GM12878 (cell line): Measurements from ENCODE around the gene PLCB2. TPM values are rescaled to one million over a fixed set of nuclear protein-coding genes. Genes with fewer than 3 reads are reported as not detected.

Experiments used
- ATAC-seq: fragments of 200-7000 bp; cut with Tn5 transposase; 3 replicates; pipeline ENCODE4 v1.9.1; 2020; ENCODE audit warnings: mild to moderate bottlenecking, moderate library complexity
- BruUV-seq: library from RNA; stranded (reverse); fragments of 400-500 nt; replicated peaks from 2 replicates; lab custom pipeline; 2021; lab: Mats Ljungman, UMichigan
- CTCF ChIA-PET: fragments of 300-600 bp; sonication (Branson Sonifier 250); formaldehyde crosslinking; extraction: SDS; loops from one replicate; lab custom pipeline; 2021; ENCODE audit warnings: inconsistent platforms; lab: Yijun Ruan, JAX
- POLR2A ChIA-PET: fragments of 350-600 bp; formaldehyde crosslinking; extraction: SDS; loops from one replicate; lab custom pipeline; 2021; ENCODE audit warnings: inconsistent platforms; lab: Charles Lee
- RAD21 ChIA-PET: fragments of 300-600 bp; sonication (Branson Sonifier 250); formaldehyde crosslinking; loops from one replicate; lab custom pipeline; 2023; ENCODE audit warnings: antibody characterized with exemption; ENCODE audit not compliant: unreplicated experiment; lab: Charles Lee
- SMC1A ChIA-PET: fragments of 300-600 bp; sonication (Branson Sonifier 250); formaldehyde crosslinking; loops from one replicate; lab custom pipeline; 2023; ENCODE audit not compliant: unreplicated experiment, uncharacterized antibody; lab: Charles Lee
- DNase-seq: peaks from one replicate; pipeline ENCODE4 v3.0.0-alpha.2; 2011; ENCODE audit warnings: low read depth, low spot score
- FAIRE-seq: peaks from 3 replicates; lab custom pipeline; 2011; peaks lifted over from hg19 to GRCh38; lab: Jason Lieb, UNC
- H2AFZ ChIP-seq: 2 replicates; pipeline ENCODE4 v1.6.0; 2011; ENCODE audit warnings: low read depth, low read length, control low read depth; ENCODE audit not compliant: control insufficient read depth
- H3K27ac ChIP-seq: 2 replicates; pipeline ENCODE4 v1.5.1; 2011; ENCODE audit warnings: control low read depth; ENCODE audit not compliant: control insufficient read depth, insufficient read depth
- H3K27me3 ChIP-seq, 2 experiments: replicated peaks in 1 of 2; 2 replicates each; pipeline versions ENCODE4 v1.6.0 to v1.6.1; 2011; ENCODE audit warnings: low read length in 1 of 2; ENCODE audit not compliant: control insufficient read depth in 2 of 2, insufficient read depth in 2 of 2
- H3K36me3 ChIP-seq, 2 experiments: 2 replicates each; pipeline ENCODE4 v1.5.1; 2011; ENCODE audit warnings: low read length in 1 of 2; ENCODE audit not compliant: control insufficient read depth in 2 of 2, insufficient read depth in 2 of 2
- H3K4me1 ChIP-seq: 2 replicates; pipeline ENCODE4 v1.6.1; 2011; ENCODE audit warnings: mild to moderate bottlenecking, low read length, moderate library complexity, mixed read lengths; ENCODE audit not compliant: control insufficient read depth, insufficient read depth
- H3K4me2 ChIP-seq: 2 replicates; pipeline ENCODE4 v1.6.0; 2011; ENCODE audit warnings: control low read depth; ENCODE audit not compliant: control insufficient read depth, insufficient read depth
- H3K4me3 ChIP-seq: fragments of 200-600 bp; sonication (generic); 2 replicates; pipeline ENCODE4 v1.5.1; 2016
- H3K79me2 ChIP-seq: 2 replicates; pipeline ENCODE4 v1.6.0; 2011; ENCODE audit warnings: low read length; ENCODE audit not compliant: control insufficient read depth, insufficient read depth
- H3K9ac ChIP-seq: 2 replicates; pipeline ENCODE4 v1.8.0; 2011; ENCODE audit warnings: low read length, control low read depth, mixed read lengths; ENCODE audit not compliant: control insufficient read depth, insufficient read depth
- H3K9me3 ChIP-seq: replicated peaks from 3 replicates; pipeline ENCODE4 v1.5.1; 2011; ENCODE audit warnings: mild to moderate bottlenecking, low read length; ENCODE audit not compliant: control insufficient read depth, insufficient read depth
- H4K20me1 ChIP-seq: 2 replicates; pipeline ENCODE4 v1.6.0; 2011; ENCODE audit not compliant: control insufficient read depth, insufficient read depth
- CEBPB ChIP-seq, 2 experiments: fragments of 150-350 bp in 1 of 2; IDR thresholded peaks; 2 replicates each; pipeline ENCODE4 v1.6.1; 2012 to 2014; ENCODE audit warnings: low read depth in 2 of 2, low read length in 2 of 2, borderline replicate concordance in 1 of 2, inconsistent platforms in 1 of 2
- CHD1 ChIP-seq: IDR thresholded peaks from 2 replicates; pipeline ENCODE4 v1.6.1; 2012; ENCODE audit warnings: low read depth, low read length, improper control_type of control experiment
- CHD4 ChIP-seq: fragments of 200-600 bp; sonication (generic); IDR thresholded peaks from 2 replicates; pipeline ENCODE4 v1.6.1; 2016; ENCODE audit warnings: mild to moderate bottlenecking
- E4F1 ChIP-seq: fragments of 450-650 bp; IDR thresholded peaks from 2 replicates; pipeline ENCODE4 v1.6.1; 2018; ENCODE audit warnings: borderline replicate concordance, mild to moderate bottlenecking; ENCODE audit not compliant: partially characterized antibody
- EED ChIP-seq: sonication (generic); IDR thresholded peaks from 2 replicates; pipeline ENCODE4 v1.6.1; 2016; ENCODE audit warnings: antibody characterized with exemption, low read depth
- NR2C1 ChIP-seq: fragments of 450-650 bp; IDR thresholded peaks from 2 replicates; pipeline ENCODE4 v1.6.1; 2017; ENCODE audit warnings: antibody characterized with exemption, mild to moderate bottlenecking, moderate library complexity
- RAD51 ChIP-seq: fragments of 450-650 bp; IDR thresholded peaks from 2 replicates; pipeline ENCODE4 v1.6.1; 2016; ENCODE audit warnings: moderate library complexity, mild to moderate bottlenecking, inconsistent platforms
- RELA ChIP-seq: fragments of 450-650 bp; IDR thresholded peaks from 2 replicates; pipeline ENCODE4 v1.8.0; 2014; ENCODE audit warnings: borderline replicate concordance; ENCODE audit not compliant: partially characterized antibody
- SIN3A ChIP-seq: IDR thresholded peaks from 2 replicates; pipeline ENCODE4 v1.6.1; 2012; ENCODE audit warnings: low read depth, low read length, improper control_type of control experiment
- SMC3 ChIP-seq: IDR thresholded peaks from 2 replicates; pipeline ENCODE4 v1.6.1; 2011; ENCODE audit warnings: low read length, improper control_type of control experiment, borderline replicate concordance
- STAT1 ChIP-seq: fragments of 450-650 bp; conservative IDR thresholded peaks from 2 replicates; pipeline ENCODE4 v1.6.1; 2014; ENCODE audit warnings: antibody characterized with exemption, mild to moderate bottlenecking
- ZNF384 ChIP-seq: IDR thresholded peaks from 2 replicates; pipeline ENCODE4 v1.6.1; 2012; ENCODE audit warnings: low read depth, mild to moderate bottlenecking, low read length, improper control_type of control experiment, borderline replicate concordance
- WGBS: methylation state at CpG from one replicate; pipeline ENCODE4 v1.1.6; 2016; ENCODE audit warnings: low lambda C conversion rate; ENCODE audit not compliant: insufficient replicate concordance, insufficient coverage; ENCODE audit errors: missing lambda C conversion rate; 5-methylcytosine and 5-hydroxymethylcytosine counted together
- in situ Hi-C: fragments of 300-500 bp; cut with MboI; formaldehyde crosslinking; loops from 9 replicates; pipeline ENCODE4 v1.14.3; 2018; ENCODE audit warnings: mixed read lengths
- intact Hi-C: fragments of 100-400 bp; cut with micrococcal nuclease; formaldehyde crosslinking; loops from one replicate; pipeline ENCODE4 v1.14.2; 2022; ENCODE audit not compliant: unreplicated experiment
- polyA plus RNA-seq, 11 experiments: library from polyadenylated mRNA; depleted of rRNA in 4 of 11; unstranded in 6 of 11; stranded (reverse) in 5 of 11; fragments of >200 nt; fragmentation: Nextera tagmentation in 4 of 11; fragmentation: Illumina TruSeq in 1 of 11; extraction: Ambion mirVana in 4 of 11; extraction: Trizol in 1 of 11; gene quantifications; 1 replicate in 1 of 11; 2 replicates in 10 of 11; pipeline versions ENCODE4 v1.2.1 to v1.2.3, GENCODE V29; 2011 to 2016; ENCODE audit warnings: inconsistent platforms in 2 of 11, missing spikeins in 2 of 11, low read depth in 1 of 11
- total RNA-seq, 4 experiments: library from RNA; depleted of rRNA in 3 of 4; stranded (reverse); fragments of >200 nt in 3 of 4; fragmentation: Illumina TruSeq in 1 of 4; extraction: Trizol in 1 of 4; gene quantifications; 2 replicates each; pipeline versions ENCODE4 v1.2.1 to v1.2.3, GENCODE V29; 2013 to 2021
- TF ChIP-seq, protein P1 (sequence below): IDR thresholded peaks from 2 replicates; pipeline ENCODE4 v1.6.1; 2012; ENCODE audit warnings: improper control_type of control experiment, low read depth, low read length; ENCODE audit not compliant: insufficient replicate concordance
- TF ChIP-seq, protein P2 (sequence below): IDR thresholded peaks from 2 replicates; pipeline ENCODE4 v1.6.1; 2012; ENCODE audit warnings: low read depth, low read length, improper control_type of control experiment

The PLCB2 gene
- total and polyA plus RNA-seq, 10 of the 15 experiments (the other 5 are each of a cell fraction or from before 2014, with no cell fraction given), result 1.2 to 39.4 (median 10.7) TPM

- H3K4me1 ChIP-seq, result no peaks in the 10 kb centered on the region
- no peaks in the 10 kb centered on the region for H3K27me3 ChIP-seq
- DNase-seq (no peak), ATAC-seq (no peak), FAIRE-seq (no peak)
- no peak overlapping the region for H3K9ac ChIP-seq
- no peaks in the 10 kb centered on the region for H3K36me3 ChIP-seq
- ChIA-PET CTCF (interaction anchor here (0.8 to 1.5 kb wide), 5 partner anchors 10 to 93 kb away, joined by 3 to 4 read pairs (median 3); no protein-coding TSS in a partner anchor), SMC1A (interaction anchor here (1.1 to 1.5 kb wide), 2 partner anchors 10 to 27 kb away, joined by 4 to 5 read pairs; no protein-coding TSS in a partner anchor), RAD21 (interaction anchor here (0.7 kb wide), 1 partner anchor 34 kb away, joined by 3 read pairs; no protein-coding TSS in a partner anchor), POLR2A (no interaction called here)
- intact Hi-C loops, result no loop called here
- no peak overlapping the region for H3K27ac ChIP-seq
- BruUV-seq, result no TSS peak
- no peak overlapping the region for H3K4me3 ChIP-seq
- no peak overlapping the region for H3K4me2 ChIP-seq
- no peaks in the 10 kb centered on the region for H3K9me3 ChIP-seq
- WGBS, result 23% methylated on average over 5 of the region's 5 CpGs
- H4K20me1 ChIP-seq, result no peaks in the 10 kb centered on the region
- in situ Hi-C loops, result no loop called here
- H3K79me2 ChIP-seq, result no peaks in the 10 kb centered on the region
- H2AFZ ChIP-seq, result no peak overlapping the region
- TF ChIP-seq CHD4, result no peak
- no peak for TF ChIP-seq ZNF384
- TF ChIP-seq, protein P1, sequence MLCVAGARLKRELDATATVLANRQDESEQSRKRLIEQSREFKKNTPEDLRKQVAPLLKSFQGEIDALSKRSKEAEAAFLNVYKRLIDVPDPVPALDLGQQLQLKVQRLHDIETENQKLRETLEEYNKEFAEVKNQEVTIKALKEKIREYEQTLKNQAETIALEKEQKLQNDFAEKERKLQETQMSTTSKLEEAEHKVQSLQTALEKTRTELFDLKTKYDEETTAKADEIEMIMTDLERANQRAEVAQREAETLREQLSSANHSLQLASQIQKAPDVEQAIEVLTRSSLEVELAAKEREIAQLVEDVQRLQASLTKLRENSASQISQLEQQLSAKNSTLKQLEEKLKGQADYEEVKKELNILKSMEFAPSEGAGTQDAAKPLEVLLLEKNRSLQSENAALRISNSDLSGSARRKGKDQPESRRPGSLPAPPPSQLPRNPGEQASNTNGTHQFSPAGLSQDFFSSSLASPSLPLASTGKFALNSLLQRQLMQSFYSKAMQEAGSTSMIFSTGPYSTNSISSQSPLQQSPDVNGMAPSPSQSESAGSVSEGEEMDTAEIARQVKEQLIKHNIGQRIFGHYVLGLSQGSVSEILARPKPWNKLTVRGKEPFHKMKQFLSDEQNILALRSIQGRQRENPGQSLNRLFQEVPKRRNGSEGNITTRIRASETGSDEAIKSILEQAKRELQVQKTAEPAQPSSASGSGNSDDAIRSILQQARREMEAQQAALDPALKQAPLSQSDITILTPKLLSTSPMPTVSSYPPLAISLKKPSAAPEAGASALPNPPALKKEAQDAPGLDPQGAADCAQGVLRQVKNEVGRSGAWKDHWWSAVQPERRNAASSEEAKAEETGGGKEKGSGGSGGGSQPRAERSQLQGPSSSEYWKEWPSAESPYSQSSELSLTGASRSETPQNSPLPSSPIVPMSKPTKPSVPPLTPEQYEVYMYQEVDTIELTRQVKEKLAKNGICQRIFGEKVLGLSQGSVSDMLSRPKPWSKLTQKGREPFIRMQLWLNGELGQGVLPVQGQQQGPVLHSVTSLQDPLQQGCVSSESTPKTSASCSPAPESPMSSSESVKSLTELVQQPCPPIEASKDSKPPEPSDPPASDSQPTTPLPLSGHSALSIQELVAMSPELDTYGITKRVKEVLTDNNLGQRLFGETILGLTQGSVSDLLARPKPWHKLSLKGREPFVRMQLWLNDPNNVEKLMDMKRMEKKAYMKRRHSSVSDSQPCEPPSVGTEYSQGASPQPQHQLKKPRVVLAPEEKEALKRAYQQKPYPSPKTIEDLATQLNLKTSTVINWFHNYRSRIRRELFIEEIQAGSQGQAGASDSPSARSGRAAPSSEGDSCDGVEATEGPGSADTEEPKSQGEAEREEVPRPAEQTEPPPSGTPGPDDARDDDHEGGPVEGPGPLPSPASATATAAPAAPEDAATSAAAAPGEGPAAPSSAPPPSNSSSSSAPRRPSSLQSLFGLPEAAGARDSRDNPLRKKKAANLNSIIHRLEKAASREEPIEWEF, result no peak
- no peak for TF ChIP-seq STAT1
- TF ChIP-seq RAD51, result no peak
- no peak for TF ChIP-seq NR2C1
- TF ChIP-seq E4F1, result no peak
- no peak for TF ChIP-seq SMC3
- no peak for TF ChIP-seq RELA
- TF ChIP-seq CHD1, result no peak
- no peak for TF ChIP-seq SIN3A
- TF ChIP-seq CEBPB (IDR thresholded peaks at IDR 0.05; ENCODE audit: borderline replicate concordance in 1 of 2, low read depth in 2 of 2, low read length in 2 of 2), result no peak
- TF ChIP-seq, protein P2, sequence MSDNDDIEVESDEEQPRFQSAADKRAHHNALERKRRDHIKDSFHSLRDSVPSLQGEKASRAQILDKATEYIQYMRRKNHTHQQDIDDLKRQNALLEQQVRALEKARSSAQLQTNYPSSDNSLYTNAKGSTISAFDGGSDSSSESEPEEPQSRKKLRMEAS, result no peak
- no peak for TF ChIP-seq EED
Observed at GRCh38 chr15:40244961-40245523, 62.7 kb downstream of the PLCB2 start.
